Choroid plexus epithelial cell (primary cell): Measurements from ENCODE around the gene SNAPC3.
"Not testable (repeated sequence)": the region's sequence is repeated elsewhere in the genome, so short reads cannot be mapped to it uniquely, and the experiment has no call there.

Source experiments
- DNase-seq: peaks from one replicate; pipeline ENCODE4 v3.0.0-alpha.2; 2010; ENCODE audit warnings: low read depth
- H3K4me3 ChIP-seq: 2 replicates; pipeline ENCODE4 v1.5.1; 2011; ENCODE audit warnings: low read depth, mild to moderate bottlenecking, control low read depth, low read length, moderate library complexity
- TF ChIP-seq, protein P1 (sequence below): conservative IDR thresholded peaks from 2 replicates; pipeline ENCODE4 v1.5.1; 2011; ENCODE audit warnings: low read depth, mild to moderate bottlenecking, control low read depth, inconsistent platforms, low read length, moderate library complexity

SNAPC3 gene

DNA sequence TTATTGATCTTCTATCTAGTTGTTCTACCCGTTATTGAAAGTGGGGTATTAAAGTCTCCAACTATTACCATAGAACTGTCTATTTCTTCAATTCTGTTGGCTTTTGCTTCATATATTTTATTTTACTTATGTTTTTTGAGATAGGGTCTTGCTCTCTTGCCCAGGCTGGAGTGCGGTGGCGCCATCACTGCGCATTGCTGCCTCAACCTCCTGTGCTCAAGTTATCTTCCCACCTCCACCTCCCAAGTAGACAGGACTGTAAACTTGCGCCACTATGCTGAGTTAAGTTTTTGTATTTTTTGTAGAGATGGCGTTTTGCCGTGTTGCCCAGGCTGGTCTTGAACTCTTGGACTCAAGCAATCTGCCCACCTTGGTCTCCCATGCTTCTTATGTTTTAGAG lies 16.2 kb downstream of the SNAPC3 start:
- H3K4me3 ChIP-seq, result no peak overlapping the region
- no peak for DNase-seq
- TF ChIP-seq, protein P1, sequence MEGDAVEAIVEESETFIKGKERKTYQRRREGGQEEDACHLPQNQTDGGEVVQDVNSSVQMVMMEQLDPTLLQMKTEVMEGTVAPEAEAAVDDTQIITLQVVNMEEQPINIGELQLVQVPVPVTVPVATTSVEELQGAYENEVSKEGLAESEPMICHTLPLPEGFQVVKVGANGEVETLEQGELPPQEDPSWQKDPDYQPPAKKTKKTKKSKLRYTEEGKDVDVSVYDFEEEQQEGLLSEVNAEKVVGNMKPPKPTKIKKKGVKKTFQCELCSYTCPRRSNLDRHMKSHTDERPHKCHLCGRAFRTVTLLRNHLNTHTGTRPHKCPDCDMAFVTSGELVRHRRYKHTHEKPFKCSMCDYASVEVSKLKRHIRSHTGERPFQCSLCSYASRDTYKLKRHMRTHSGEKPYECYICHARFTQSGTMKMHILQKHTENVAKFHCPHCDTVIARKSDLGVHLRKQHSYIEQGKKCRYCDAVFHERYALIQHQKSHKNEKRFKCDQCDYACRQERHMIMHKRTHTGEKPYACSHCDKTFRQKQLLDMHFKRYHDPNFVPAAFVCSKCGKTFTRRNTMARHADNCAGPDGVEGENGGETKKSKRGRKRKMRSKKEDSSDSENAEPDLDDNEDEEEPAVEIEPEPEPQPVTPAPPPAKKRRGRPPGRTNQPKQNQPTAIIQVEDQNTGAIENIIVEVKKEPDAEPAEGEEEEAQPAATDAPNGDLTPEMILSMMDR, result no peak

DNA sequence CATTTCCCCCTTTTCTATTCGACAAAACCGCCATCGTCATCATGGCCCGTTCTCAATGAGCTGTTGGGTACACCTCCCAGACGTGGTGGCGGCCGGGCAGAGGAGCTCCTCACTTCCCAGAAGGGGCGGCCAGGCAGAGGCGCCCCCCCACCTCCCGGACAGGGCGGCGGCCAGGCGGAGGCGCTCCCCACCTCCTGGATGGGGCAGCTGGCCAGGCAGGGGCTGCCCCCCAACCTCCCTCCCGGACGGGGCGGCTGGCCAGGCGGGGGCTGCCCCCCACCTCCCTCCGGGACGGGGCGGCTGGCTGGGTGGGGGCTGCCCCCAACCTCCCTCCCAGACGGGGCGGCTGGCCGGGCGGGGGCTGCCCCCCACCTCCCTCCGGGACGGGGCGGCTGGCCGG lies 19.2 kb downstream of the SNAPC3 start:
- not testable (repeated sequence) for H3K4me3 ChIP-seq, DNase-seq

DNA sequence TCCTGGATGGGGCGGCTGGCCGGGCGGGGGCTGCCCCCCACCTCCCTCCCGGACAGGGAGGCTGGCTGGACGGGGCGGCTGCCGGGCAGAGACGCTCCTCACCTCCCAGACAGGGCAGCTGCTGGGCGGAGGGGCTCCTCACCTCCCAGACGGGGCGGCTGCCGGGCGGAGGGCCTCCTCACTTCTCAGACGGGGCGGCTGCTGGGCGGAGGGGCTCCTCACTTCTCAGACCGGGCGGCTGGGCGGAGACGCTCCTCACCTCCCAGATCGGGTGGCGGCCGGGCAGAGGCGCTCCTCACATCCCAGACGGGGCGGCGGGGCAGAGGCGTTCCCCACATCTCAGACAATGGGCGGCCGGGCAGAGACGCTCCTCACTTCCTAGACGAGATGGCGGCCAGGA lies 19.6 kb downstream of the SNAPC3 start:
- not testable (repeated sequence) for DNase-seq, H3K4me3 ChIP-seq

DNA sequence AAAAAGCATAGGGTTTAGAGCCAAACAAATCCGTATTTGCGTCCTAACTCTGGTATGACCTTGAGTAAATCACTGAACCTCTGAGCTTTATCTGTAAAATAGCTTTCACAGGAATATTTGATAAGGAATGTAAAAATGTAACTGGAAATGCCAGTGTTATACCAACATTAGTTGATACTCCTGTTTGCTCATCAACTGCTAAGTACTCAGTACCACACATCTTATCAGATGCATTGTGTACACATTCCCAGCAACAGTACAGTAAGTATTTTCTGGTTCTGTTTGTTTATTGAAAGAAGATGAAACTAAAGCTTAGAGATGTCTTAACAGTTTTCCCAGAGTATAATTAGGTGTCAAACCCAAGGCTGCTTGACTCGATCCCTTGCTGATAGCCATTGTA lies 21.5 kb downstream of the SNAPC3 start:
- TF ChIP-seq, protein P1, result no peak
- no peak for DNase-seq
- no peak overlapping the region for H3K4me3 ChIP-seq

DNA sequence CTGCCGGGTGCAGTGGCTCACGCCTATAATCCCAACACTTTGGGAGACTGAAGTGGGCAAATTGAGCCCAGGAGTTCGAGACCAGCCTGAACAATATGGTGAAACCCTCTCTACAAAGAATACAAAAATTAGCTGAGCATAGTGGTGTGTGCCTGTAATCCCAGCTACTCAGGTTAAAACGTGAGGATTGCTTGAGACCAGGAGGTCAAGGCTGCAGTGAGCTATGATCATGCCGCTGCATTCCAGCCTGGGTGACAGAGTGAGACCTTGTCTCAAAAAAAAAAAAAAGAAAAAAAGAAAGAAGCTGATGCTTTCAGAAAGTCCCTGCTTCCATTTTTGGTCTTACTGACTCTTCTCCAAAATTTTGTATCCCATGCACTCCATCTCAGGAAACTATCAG lies 31.3 kb downstream of the SNAPC3 start:
- DNase-seq, result no peak
- TF ChIP-seq, protein P1, result no peak
- H3K4me3 ChIP-seq, result no peak overlapping the region

DNA sequence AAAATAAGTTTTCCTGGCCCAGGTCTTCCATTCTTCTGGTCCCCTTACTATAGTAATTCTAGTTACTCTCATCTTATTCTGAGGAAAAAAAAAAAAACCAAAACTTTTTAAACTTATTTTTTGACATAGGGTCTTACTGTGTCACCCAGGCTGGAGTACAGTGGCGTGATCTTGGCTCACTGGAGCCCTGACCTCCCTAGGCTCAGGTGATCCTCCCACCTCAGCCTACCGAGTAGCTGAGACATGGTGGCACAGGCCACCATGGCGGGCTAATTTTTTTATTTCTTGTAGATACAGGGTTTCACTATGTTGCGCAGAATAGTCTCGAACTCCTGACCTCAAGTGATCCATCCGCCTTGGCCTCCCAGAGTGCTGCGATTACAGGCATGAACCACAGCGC lies 38.4 kb downstream of the SNAPC3 start:
- no peak for DNase-seq
- H3K4me3 ChIP-seq, result no peak overlapping the region
- TF ChIP-seq, protein P1, result no peak

DNA sequence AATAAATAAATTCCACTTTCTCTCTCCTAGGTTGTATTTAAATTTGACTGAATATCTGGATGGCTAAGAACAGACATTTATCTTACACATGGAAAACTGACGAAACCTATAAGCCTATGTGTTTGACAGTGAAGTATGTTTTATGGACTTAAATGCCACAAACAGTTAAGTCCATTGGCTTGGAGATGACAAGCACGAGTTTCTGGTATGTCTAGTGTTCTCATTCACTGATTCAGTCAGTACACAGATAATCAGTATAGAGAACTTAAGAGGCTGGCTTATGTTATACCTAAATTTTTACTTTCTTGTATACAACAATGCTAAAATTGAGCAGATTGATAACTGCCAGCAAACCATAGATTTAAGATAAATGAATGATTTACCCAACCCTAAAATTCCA lies 38.9 kb downstream of the SNAPC3 start:
- TF ChIP-seq, protein P1, result no peak
- H3K4me3 ChIP-seq, result no peak overlapping the region
- no peak for DNase-seq

DNA sequence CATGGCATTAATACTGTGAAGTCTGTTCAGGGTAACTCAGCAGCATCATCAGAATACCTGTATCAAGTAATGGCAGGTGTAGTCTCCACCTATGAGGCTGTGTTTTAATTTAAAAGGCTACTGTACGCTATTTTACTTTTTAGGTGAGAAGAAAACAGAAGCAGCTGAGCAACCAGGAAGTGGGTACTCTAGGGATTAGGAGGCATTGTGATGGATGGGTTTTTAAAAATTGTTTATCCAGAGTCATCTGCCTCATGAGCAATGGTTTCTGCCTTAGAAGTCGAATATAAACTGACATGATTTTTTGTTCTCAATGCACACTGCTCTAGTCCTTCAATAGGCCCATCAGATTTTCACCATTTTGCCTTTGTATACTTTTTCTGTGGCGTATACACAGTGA lies 45.5 kb downstream of the SNAPC3 start:
- TF ChIP-seq, protein P1, result no peak
- no peak overlapping the region for H3K4me3 ChIP-seq
- no peak for DNase-seq
